Measurements from ENCODE around the gene USP12.
"Not testable (repeated sequence)": the region's sequence is repeated elsewhere in the genome, so short reads cannot be mapped to it uniquely, and the experiment has no call there.

USP12 gene

GRCh38 chr13:27171244-27171826 lies at the start of gene USP12:
USP12 (minus strand) TSS chr13:27171811; CDS start chr13:27171639, 172 bp downstream.
- DNase-seq: no peak

DNA sequence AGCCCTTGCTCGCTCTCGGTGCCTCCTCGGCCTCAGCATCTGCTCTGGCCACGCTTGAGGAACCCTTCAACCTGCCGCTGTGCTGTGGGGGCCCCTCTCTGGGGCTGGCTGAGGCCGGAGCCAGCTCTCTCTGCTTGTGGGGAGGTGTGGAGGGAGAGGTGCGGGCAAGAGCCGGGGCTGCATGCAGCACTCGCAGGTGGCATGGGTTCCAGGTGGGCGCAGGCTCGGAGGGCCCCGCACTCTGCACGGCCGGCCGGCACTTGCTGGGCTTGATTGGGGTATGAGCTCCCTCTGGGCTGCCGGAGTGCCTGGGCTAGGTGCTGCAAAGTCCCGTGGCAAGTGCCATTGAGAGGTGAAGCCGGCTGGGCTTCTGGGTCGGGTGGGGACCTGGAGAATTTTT lies 48.0 kb upstream of the USP12 start:
- no peak for DNase-seq

DNA sequence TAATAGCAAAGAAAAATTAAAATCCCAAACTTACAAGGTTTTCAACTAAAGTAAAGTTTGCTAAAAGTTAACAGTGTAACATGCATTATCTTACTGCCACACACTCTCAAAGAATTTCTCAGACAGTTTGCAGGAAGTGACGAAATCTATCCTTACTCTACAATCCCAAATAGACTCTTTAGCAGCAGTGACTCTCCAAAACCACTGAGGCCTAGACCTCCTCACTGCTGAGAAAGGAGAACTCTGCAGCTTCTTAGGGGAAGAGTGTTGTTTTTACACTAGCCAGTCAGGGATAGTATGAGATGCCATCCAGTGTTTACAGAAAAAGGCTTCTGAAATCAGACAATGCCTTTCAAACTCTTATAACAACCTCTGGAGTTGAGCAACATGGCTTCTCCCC lies 47.2 kb upstream of the USP12 start:
- not testable (repeated sequence) for DNase-seq

GRCh38 chr13:27217791-27218190 lies 46.2 kb upstream of the USP12 start:
- DNase-seq: not testable (repeated sequence)

- DNase-seq: not testable (repeated sequence)
Observed at GRCh38 chr13:27213386-27213785, 41.8 kb upstream of the USP12 start.

DNA sequence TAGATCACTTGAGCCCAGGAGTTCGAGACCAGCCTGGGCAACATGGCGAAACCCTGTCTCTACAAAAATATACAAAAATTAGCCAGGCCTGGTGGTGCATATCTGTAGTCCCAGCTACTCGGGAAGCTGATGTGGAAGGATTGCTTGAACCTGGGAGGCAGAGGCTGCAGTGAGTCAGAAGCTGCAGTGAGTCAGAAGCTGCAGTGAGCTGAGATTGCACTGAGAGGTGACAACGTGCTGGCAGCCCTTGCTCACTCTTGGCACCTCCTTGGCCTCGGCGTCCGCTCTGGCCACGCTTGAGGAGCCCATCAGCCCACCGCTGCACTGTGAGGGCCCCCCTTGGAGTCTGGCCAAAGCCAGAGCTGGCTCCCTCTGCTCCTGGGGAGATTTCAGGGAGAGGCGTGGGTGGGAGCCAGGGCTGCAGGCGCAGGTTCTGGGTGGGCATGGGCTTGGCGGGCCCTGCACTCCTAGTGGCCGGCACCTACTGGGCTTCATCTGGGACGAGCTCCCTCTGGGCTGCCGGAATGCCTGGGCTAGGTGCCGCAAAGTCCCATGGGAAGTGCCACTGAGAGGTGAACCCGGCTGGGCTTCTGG lies 40.3 kb upstream of the USP12 start:
- no peak for DNase-seq

DNA sequence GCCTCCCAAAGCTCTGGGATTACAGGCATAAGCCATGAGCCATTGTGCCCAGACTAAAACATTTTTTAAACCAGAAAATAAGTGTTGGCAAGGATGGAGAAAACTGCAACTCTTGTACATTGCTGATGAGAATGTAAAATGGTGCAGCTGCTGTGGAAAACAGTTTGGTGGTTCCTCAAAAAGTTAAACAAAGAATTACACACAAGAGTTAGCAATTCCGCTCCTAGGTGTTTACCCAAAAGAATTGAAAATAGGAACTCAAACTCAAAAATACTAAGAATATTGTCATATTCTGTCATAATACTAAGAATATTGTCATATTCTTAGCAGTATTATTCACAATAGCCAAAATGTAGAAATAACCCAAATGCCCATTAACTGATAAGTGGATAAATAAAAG lies 39.7 kb upstream of the USP12 start:
- no peak for DNase-seq

DNA sequence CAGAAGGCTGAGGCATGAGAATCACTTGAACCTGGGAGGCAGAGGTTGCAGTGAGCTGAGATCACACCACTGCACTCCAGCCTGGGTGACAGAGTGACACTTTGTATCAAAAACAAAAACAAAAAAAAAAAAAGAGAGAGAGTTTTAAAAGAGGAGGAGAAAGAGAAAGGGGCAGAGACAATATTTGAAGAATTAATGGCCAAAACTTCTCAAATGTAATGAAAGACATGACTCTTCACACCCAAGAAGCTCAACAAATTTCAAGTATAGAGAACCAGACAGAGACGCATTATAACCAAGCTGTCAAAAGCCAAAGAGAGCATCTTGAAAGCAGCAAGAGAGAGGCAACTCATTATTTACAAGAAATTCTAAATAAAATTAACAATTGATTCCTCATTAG lies 36.9 kb upstream of the USP12 start:
- no peak for DNase-seq

GRCh38 chr13:27203854-27204253 lies 32.2 kb upstream of the USP12 start:
- DNase-seq: no peak

GRCh38 chr13:27203186-27203585 lies 31.6 kb upstream of the USP12 start:
- no peak for DNase-seq

GRCh38 chr13:27201661-27202060 lies 30.1 kb upstream of the USP12 start:
- no peak for DNase-seq

DNA sequence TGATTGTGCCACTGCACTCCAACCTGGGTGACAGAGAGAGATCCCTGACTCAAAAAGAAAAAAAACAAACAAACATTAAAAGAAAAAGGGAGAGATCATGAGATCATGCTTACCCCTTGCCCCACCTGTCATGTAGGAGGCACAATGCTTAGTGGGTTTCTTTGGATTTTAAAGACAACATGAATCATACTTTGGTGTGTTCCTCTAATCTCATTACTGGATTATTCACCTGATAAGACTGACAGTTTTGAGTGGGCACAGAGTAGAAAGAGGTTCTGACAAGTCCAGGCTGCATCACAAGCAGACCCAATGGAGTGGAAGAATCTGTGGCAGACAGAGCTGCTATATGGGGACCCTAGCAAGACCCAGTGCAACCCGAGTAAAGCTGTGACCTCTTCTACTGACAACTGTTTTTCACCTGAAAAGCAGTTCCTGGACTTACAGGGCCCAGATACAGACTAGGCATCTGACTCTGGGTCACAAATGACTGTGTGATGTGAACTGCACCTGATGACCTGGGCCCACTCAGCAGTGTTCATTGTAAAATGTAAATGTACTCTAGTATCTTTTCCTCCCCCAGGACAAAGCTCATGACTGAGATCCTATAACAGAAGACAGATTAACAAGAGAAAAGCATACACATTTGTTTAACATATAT lies 28.9 kb upstream of the USP12 start:
- DNase-seq: no peak

DNA sequence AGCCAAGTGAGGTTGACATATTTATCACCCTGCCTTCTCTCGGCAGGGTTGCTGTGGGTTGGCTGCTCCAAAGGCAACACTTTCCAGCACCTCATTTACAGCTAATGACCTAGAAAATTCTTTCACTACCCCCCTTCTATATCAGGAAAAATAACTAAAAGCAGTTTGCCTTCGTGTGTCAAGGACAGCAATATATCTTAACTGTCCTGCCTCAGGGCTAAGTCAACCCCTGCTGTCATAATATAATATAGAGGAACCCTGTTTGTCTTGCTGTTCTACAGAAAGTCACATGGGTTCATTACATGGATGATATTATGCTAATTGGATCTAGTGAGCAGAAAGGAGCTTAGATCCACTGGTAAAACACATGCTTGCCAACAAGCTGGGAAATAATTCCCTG lies 28.1 kb upstream of the USP12 start:
- DNase-seq: no peak

DNA sequence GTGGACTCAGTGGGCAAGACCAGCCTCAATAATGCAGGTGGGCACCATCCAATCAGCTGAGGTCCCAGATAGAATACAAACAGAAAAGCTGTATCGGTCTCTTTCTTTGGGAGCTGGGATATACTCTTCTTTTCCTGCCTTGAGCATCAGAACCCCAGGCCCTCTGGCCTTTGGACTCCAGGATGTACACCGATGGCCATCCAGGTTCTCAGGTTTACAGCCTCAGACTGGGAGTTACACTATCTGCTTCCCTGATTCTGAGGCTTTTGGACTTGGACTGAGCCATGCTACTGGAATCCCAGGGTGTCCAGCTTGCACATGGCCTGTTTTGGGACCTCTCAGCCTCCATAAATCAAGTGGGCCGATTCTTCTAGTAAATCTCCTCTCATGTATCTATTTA lies 27.6 kb upstream of the USP12 start:
- DNase-seq: no peak

DNA sequence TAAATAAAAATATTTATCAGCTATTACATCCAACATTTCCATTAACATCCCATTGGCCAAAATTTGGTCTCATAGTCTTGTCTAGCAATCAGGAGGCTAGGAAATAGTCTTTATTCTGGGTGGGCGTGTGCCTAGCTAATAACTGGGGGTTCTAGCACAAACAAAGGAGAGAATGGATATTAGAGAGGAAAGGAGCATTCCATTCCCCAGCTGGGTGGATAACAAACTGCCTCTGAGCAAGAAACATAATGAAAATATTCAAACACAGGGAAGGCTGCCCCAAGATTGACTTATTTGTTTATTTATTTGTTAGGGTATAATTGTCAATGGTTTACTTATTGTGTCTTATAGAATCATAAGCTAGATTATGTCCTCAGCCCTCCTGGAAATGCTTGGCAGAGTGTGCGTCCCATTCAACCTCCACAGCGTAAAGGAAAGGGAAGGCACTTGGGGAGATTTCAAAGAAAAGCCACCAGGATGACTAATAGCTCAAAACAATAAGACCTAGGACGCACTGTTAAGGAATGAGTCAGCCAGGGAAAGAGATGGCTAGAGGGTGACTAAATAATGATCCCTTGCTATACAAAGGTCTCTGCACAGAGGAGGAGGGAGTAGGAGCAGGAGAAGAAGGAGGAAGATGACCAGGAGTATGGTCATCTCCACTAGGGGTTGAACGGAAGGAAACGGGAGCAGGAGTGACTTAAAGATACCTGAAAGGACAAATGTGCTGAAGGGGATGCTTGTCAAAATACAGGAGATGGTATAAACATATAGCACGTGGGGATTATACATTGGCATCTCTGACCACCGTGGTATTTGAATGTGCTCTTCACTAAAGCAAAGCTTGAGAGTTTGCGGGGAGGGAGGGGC lies 23.5 kb upstream of the USP12 start:
- no peak for DNase-seq

- DNase-seq: no peak
Observed at GRCh38 chr13:27194209-27194608, 22.6 kb upstream of the USP12 start.

DNA sequence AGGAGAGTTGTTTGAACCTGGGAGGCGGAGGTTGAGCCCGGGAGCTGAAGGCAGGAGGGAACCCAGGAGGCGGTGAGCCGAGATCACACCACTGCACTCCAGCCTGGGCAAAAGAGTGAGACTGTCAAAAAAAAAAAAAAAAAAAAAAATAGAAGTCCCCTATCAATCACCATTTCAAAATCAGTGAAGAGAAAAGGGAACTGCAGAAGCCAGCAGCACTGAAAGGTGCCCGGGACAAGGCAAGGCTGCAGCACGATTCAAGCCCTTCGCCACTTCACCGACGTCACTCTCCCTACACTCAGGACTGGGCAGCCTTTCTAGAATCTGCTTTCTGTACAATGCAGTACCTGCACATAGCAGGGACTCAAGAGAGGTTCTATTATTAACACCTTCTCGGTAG lies 21.9 kb upstream of the USP12 start:
- DNase-seq: no peak

DNA sequence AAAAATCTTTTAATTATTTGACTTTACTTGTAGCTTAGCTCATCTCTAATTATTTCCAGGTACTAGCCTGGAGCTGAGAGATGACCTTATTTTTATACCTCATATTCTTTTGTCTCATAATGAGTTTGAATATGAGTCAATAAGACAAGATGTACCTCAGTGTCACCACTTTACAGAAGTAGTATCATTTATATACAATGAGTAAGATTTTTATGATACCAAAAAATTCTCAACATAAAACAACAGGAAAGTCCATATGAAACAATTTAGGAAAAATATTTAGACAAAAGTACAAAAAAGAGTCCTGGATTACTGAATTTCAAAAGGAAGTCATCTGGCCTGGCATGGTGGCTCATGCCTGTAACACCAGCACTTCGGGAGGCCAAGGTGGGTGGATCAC lies 21.4 kb upstream of the USP12 start:
- DNase-seq: no peak

DNA sequence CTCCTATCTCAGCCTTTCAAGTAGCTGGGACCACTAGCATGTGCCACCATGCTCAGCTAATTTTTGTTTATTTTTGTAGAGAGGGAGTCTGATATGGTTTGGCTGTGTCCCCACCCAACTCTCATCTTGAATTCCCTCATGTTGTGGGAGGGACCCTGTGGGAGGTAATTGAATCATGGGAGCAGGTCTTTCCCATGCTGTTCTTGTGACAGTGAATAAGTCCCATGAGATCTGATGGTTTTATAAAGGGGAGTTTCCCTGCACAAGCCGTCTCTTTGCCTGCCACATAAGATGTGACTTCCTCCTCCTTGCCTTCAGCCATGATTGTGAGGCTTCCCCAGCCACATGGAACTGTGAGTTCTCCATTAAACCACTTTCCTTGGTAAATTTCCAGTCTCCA lies 20.8 kb upstream of the USP12 start:
- DNase-seq: not testable (repeated sequence)

DNA sequence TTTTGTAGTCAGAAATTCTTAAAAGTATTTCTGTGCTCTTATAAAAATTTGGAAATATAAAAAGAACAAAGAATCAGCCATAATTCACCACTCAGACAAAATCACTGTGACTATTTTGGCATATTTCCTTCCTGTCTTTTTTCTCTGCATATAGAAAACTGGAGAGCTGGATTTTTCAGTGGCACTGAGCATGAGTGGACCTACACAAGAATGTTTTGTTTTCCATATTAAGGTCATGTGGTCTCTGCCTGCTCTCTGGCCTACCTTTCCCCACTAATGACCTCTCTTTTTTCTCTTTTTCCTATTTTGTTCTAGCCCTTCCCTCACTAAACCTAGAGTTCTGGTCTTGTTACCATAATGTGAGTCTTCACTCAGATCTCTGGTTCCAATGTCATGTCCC lies 17.6 kb upstream of the USP12 start:
- no peak for DNase-seq

- no peak for DNase-seq
Observed at GRCh38 chr13:27188239-27188638, 16.6 kb upstream of the USP12 start.

DNA sequence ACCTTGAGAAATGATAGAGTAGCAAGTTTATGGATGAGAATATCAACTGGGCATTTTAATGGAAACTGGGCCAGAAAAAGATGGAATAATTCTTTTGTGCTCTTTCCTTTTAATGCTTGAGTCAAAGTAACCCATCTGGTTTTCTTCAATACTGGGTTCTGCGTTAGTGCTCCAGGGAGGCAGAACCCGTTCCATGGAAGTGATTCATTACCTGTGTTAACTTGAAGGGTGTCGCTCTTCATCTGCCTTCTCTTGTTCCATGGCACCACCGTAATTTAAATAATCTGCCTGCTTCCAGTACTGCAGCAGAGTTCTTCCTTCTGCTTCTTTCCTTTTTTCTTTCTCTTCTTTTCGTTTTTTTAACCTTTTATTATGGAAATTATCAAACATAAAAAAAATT lies 14.7 kb upstream of the USP12 start:
- DNase-seq: no peak

- DNase-seq: no peak
Observed at GRCh38 chr13:27183561-27184147, 12.0 kb upstream of the USP12 start.
